HS-5 (cell line): Measurements from ENCODE around the gene FASTKD1.
"Not testable (repeated sequence)": the region's sequence is repeated elsewhere in the genome, so short reads cannot be mapped to it uniquely, and the experiment has no call there.

Experiments used
- DNase-seq: peaks from one replicate; pipeline ENCODE4 v3.0.0-alpha.2; 2012; ENCODE audit warnings: low read depth

Gene FASTKD1

DNA sequence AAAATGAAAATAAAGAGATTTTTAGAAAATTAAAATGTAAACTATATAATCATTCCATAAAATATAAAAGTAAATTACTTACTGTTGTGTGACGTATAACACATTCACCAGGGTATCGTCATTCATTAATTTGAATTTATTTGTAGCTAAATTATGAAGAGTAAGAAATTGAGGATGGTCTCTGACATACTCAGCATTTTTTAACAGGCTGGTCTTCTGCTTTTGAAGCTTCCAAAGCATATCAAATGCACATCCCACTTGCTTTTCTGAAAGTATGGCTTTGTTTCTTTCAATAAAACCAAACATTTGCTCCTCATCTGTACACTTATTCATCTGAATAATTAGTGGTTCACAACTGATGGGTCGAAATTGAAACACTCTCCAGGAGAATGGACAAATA, 2.1 kb downstream of the FASTKD1 start:
- DNase-seq = no peak

DNA sequence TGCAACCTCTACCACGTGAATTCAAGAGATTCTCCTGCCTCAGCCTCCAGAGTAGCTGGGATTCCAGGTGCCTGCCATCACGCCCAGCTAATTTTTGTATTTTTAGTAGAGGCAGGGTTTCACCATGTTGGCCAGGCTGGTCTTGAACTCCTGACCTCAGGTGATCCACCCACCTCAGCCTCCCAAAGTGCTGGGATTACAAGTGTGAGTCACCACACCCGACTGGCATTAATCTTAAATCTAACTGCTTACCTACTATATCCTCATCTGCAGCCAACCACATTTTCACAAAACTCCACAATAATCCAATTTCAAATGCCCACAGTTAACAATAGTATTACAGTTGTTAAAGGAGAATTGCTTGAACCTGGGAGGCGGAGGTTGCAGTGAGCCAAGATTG, 2.9 kb downstream of the FASTKD1 start:
- DNase-seq = not testable (repeated sequence)

DNA sequence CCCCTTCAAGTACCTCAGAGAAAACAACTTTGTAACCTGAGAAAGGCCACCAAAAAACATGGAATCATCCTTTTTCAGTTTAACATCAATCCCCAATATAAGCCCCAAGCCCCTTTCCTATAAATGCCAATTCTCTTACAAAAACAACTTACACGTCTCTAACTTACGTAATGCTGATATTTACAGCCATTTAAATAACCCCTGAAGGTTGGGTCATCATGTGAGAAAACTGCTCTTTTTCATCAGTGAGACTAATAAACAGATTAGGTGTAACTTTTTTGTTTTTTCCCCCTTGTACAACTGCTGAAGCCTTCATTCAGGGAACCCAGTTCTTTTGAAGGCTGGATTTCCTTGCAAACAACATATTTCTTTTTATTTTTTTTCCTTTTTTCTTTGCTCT, 3.7 kb downstream of the FASTKD1 start:
- DNase-seq = no peak

DNA sequence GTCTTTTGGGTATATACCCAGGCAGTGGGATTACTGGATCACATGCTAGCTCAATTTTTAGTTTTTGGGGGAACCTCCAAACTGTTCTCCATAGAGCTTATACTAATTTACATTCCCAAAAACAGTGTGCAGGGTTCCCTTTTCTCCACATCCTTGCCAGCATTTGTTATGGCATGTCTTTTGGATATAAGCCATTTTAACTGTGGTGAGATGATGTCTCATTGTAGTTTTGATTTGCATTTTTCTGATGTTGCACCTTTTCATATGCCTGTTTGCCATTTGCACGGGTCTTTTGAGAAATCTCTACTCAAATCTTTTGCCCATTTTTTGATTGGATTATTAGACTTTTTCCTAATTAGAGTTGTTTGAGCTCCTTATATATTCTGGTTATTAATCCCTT, 8.0 kb downstream of the FASTKD1 start:
- no peak for DNase-seq

DNA sequence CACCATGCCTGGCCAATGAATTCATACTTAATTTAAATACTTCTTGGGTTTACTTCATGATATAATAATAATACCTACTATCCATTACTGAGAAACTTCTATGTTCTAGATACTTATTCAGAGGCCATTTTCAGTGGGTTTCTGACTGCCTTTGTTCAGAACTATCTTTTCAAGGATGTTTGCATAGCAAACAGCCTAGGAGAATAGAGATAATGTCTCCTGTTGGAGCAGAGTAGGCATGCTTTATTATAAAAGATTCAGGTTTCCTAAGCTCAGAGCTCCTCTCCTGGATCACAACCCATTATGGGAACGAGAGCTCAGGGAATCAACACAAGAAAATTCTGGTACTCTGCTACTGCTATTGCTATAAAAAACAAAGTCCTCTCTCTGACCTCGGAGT, 11.1 kb downstream of the FASTKD1 start:
- DNase-seq = no peak

DNA sequence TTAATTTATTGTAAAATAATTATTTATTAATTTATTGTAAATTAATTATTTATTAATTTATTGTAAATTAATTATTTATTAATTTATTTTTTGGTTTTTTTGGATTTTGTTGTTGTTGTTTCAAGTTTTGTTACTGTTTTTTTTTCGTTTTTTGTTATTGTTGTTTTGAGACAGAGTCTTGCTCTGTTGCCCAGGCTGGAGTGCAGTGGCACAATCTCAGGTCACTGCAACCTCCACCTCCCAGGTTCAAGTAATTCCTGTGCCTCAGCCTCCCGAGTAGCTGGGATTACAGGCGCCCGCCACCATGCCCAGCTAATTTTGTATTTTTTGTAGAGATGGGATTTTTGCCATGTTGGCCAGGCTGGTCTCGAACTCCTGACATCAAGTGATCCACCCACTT, 11.6 kb downstream of the FASTKD1 start:
- not testable (repeated sequence) for DNase-seq

DNA sequence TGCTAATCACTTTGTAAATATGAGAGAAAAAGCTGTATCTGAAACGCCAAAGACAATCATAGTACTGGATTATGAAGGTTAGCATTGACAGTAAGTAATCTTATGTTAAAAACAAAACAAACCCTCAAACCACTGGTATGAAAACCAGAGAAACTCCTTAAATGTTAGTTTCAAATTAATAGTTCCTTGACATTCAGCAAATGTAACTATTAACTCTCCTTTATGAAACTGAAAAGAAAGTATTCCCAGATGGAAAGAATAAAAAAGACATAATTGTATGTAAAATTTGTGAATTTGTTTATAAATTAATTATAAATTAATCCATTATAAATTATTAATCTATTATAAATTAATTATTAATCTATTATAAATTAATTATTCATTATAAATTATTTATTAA, 12.3 kb downstream of the FASTKD1 start:
- no peak for DNase-seq

DNA sequence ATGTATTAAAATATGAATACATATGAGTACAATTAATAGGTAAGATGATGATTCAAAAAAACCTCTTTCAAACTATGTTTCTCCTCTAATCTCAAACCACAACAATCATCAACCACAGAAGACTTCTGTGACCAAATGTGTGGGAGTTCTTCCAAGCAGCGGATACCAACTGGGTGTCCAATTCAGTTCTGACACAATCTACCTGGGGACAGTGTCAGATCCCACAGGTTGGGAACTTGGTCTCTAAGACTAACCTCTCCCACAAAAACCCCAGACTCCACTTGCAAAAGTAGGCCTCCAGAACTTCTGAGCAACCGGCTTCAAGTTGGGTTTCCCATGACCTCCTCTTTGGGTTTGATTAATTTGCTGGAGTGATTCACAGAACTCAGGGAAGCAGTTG, 26.9 kb downstream of the FASTKD1 start:
- no peak for DNase-seq

DNA sequence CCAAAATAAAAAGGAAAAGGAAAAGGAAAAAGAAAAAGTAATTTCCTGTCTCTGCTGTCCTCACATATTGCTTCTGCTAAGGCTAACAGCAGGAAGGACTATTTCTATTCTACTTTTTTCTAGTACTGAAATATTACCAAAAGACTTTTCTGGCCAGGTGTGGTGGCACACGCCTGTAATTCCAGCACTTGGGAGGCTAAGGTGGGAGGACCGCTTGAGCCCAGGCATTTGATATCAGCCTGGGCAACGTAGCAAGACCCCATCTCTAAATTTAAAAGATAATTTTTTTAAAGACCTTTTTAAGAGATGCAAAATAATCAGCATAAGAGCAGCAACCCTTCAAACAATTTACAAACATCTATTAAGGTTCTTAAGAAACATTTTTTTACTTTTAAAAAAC, 31.2 kb downstream of the FASTKD1 start:
- no peak for DNase-seq

DNA sequence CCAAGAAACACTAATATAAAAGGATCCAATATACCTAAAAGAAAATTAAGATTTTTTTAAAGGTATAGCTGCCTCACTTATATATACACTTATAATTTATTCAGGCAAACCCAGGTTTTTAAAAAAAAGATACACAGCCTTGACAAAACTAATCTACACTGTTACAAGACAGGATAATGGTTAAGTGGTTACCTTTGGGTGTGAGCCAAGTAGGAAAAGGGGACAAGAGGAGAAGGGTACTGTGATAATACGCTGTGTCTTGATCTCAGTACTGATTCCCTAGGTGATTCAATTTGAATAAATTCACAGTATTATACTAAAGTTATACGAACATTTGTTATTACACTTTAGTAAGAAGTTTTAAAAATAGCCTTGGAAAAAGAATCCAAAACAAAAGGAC, 33.5 kb downstream of the FASTKD1 start:
- no peak for DNase-seq

DNA sequence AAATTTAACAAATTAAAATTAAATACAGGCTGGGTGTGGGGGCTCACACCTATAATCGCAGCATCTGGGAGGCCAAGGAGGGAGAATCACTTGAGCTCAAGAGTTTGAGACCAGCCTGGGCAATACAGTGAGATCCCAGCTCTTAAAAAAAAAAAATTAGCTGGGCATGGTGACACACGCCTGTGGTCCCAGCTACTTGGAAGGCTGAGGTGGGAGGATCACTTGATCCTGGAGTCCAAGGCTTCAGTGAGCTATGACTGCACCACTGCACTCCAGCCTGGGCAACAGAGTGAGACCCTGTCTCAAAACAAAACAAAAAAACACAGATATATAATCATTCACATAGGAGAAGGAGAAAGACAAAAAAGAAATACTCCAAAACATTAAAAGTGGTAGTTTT, 34.2 kb downstream of the FASTKD1 start:
- not testable (repeated sequence) for DNase-seq

DNA sequence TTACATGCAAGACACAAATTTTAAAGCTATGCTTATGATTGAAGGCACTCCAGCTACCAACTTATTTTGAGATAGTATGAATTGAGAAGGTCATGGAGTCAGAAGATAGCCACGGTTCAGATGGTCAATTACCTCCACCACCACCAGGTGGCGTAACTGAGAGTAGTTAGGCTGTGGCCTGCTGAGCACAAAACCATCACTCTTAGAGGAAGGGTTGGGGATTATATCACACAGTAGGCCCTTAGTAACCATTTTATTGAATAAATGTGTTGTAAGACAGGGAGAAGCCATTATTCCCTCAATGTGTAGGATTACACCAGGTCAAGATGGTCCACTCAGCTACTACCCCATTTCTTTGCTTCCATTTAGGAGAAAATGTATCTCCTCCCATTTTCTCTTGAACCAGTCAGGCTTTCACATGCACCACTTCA, 45.4 kb downstream of the FASTKD1 start:
- DNase-seq = no peak

DNA sequence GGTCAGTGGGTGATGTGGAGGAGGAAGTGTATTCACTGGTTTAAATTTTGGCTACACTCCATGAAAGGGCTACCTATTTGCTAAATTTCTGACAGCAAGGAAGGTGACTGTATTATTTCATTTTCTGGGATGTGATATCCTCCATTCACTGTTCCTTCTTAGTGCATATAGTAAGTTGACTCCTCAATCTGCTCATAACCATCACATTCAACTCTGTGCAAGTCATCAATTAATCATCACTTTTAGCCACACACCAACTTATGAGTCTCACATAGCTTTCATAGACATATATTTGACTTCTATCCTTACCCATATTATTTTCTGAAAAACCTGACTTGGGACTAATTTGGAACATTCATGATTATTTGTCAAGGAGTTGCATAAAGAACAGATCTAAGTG, 47.2 kb downstream of the FASTKD1 start:
- no peak for DNase-seq

DNA sequence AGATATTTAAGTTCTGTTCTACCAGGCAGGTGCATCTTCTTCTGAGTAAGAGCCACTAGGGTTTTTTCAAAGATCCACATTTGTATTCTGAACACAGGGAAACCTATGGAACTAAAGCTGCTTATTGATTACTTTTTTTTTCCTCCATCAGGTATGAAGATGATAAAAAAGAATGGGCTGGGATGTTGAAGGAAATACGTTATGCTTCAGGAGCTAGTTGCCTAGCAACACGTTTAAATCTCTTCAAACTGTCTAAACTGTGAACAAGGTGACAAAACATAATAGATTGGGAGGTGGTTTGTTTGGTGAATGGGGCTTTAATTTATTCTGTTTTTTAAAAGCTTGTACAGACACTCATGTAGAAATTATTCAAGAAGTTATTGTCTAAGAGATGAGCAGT, 48.2 kb downstream of the FASTKD1 start:
- DNase-seq = no peak

DNA sequence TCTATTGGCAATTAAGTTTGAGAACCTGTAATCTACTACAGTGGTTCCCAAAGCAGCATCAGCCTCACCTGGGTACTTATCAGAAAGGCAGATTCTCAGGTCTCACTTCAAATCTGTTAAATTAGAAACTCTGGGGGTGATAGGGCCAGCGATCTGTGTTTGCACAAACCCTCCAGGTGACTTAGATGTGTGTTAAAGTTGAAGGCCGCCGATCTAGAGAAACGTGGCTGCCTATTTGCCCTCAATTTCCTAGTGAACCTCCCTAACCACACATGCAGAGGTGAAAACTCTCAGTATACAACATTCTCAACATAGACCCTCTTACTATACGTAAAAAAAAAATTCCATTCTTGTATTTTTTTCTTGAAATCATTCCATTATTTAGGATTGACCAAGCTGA, 50.0 kb downstream of the FASTKD1 start:
- no peak for DNase-seq

DNA sequence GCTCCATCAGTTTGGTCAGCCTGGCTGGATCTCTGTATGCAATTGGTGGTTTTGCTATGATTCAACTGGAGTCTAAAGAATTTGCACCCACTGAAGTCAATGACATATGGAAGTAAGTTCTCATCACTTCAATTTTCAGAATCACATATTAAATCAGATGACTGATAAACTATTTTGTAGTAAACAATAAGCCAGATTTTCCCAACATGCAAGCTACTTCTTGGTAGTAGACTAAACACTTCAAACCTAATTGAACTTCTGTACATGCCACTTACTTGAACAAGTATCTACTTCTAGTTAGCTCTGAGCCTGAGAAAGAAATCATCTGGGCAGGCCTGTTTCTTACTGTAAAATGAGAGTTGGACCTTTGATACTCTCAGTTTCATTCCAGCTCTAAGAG, 52.8 kb downstream of the FASTKD1 start:
- no peak for DNase-seq

DNA sequence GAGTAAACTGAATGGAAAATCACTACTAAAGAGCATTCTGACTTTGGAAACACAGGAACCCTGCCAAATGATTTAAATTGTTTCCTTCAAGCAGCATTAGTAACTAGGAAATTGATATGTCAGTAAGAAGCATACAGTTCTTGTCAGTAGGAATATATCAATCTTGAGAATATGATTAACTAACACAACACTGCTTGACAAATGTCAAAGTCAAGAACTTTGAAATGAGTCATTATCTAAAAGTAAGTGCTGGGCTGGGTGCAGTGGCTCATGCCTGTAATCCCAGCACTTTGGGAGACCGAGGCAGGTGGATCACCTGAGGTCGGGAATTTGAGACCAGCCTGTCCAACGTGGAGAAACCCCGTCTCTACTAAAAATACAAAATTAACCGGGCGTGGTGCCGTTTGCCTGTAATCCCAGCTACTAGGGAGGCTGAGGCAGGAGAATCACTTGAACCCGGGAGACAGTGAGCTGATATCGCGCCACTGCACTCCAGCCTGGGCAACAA, 57.1 kb downstream of the FASTKD1 start:
- DNase-seq = not testable (repeated sequence)

DNA sequence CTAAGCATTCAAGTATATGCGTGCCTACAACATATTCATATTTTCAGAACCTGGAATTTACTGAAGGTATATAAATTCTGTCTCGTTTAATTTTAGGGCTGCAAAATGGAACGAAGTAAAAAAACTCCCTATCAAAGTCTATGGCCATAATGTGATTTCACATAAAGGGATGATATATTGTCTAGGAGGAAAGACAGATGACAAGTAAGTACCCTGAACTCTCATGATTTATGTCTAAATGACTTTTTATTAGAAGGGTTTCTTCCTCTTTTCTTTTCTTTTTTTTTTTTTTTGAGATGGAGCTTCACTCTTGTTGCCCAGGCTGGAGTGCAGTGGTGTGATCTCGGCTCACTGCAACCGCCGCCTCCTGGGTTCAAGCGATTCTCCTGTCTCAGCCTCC, 58.9 kb downstream of the FASTKD1 start:
- not testable (repeated sequence) for DNase-seq

DNA sequence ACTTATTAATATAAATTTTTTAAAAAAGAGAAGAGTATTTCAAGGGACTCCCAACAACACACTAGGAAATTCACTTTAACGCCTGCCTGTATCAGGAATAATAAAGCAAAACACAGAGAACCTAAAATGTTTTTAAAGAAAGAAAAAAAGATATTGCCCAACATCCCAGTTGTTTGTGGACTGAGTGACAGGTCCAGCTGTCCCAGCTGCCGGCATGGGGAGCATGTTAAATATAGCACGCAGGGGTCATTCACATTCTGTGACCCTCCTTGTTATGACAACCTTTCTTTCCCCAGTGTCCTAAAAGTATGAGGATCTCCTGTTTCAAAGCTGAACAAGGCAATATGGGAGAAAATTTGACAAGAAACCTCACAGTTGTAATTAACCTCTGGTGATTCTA, 59.7 kb downstream of the FASTKD1 start:
- no peak for DNase-seq

DNA sequence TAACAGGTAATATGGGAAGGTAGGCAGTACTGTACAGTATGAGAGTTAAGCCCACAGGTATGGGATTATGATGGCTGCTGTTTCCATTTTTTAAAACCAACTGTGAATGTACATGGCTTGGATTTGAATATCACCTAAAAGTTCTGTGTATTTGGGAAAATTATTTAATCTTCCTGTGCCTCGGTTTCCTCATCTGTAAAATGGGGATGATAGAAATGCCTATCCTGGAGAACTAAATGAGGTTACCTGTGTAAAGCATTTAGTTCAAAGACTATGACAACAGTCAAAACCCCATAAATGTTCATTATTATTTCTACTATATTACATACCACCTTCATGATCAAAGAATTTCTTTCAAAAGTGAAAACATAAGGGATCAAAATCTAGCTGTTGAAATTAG, 60.6 kb downstream of the FASTKD1 start:
- DNase-seq = no peak

DNA sequence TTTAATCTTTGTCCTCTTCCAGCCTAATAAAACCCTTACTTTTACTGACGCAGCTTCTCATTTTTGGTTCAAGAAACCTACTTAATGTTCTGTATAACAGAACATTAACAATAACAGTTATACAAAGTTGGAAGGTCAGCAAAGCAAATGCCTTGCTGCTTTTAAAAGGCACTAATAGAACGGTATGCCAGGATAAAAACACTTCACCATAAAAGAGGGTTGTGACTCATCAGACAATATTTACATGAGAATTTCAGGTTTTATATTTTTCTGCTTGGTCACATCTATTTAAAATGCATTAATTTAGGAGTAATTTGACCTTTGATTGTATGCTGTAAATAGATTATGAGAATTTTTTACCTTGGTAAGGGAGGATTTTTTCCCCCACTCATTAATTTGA, 61.1 kb downstream of the FASTKD1 start:
- DNase-seq = no peak

DNA sequence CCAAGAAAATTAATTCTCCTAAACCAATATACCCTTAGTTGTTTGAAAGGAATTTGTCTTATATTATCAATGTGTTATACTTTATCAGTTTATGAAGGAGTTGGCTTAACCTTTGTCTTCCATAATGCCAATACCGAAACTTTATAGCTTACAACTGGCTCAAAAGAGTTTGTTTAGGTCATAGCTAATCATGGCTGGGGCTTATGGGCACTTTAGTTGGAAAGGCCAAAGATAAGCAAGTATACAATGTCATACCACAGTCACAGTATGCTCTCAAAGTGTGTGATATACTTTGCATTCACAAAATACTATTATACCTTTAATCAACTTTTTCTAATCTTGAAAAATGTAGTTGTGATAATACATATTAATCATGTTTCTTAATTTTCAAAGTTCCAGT, 61.8 kb downstream of the FASTKD1 start:
- no peak for DNase-seq

DNA sequence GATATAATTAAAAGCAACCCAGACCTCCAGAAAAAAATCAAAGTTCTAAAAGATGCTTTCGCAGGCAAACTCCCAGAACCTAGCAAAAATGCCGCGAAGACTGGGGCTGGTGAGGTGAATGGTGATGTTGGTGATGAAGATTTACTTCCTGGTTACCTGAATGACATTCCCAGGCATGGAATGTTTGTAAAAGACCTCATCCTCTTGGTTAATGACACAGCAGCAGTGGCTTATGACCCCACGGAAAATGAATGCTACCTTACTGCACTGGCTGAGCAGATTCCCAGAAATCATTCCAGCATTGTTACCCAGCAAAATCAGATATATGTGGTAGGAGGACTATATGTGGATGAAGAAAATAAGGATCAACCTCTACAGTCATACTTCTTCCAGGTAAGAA, 63.2 kb downstream of the FASTKD1 start:
- DNase-seq = no peak

DNA sequence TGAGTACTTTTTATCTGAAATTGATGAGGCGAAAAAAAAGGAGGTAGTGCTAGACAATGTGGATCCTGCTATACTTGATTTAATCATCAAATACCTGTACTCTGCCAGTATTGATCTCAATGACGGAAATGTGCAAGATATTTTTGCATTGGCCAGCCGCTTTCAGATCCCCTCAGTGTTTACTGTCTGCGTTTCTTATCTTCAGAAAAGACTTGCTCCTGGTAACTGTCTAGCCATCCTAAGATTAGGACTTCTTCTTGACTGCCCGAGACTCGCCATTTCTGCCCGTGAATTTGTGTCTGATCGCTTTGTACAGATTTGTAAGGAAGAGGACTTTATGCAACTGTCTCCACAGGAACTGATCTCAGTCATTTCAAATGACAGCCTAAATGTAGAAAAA, 63.7 kb downstream of the FASTKD1 start:
- DNase-seq = no peak

DNA sequence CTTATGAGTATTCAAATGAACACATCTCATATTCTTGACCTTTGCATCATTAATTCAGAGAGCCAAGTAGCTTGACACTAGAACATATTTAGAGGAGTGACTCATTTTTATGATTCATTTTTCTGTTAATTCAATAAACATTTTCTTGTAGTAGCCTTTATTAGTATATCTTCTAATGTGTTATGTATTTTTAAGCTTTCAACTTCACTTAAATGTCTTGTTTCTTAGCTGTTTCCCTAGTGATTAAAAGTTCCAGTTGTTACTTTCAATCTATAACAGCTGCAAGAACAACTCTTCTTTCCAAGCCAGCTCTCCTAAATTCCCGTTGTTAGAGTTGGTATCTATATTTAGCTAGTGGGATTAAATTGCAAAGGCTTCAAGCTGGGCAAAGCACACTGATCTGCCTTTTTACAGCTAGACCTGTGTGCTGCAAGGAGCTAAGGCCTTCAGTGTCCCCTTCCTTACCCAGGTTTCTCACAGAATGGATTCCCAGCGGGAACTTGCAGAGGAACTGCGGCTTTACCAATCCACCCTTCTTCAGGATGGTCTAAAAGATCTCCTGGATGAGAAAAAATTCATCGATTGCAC, 64.3 kb downstream of the FASTKD1 start, which contains the start of gene KLHL41:
Gene KLHL41 (plus strand): TSS at position 405 of the 588 bp plus-strand sequence. CDS start 77 bp downstream, at position 482.
- DNase-seq = no peak
